ENCODE measurements around the gene PMFBP1. TPM values are rescaled to one million over a fixed set of nuclear protein-coding genes. Genes with fewer than 3 reads are reported as not detected.

Gene PMFBP1
- total and polyA plus RNA-seq, 10 donors = 0.52 to 17.2 (median 1.1) TPM

DNA sequence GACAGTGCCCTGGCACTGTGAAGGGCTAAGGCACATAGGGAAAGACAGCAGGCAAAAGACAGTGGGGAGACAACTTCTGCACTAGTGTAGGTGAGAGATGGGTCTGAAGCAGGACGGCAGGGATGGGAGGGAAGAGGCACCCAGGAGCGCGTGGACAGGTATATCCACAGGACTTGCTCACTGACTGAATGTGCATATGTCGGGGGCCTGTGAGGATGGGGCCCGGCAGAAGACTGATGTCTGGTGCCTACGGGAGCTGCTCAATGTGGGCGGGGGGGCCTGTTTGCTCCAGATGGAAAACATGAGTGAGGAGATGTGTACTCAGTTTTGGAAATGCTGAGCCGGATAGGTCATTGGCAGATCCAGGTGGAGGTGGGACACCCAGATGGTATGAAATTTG is 47.3 kb upstream of the PMFBP1 start:
- no peak for DNase-seq
- H3K9me3 ChIP-seq = peaks cover 0 to 16% (median 5%) of the 10 kb centered on the region in 8 donors
- no peaks in the 10 kb centered on the region for H3K4me1 ChIP-seq
- H3K4me3 ChIP-seq = no peak overlapping the region
- 90 to 98% (median 93%) methylated on average over 8 of the region's 8 CpGs for WGBS, 5 donors
- H3K36me3 ChIP-seq = no peaks in the 10 kb centered on the region
- H3K27me3 ChIP-seq (replicated peaks in 1 of 7) = no peaks in the 10 kb centered on the region
- no peak overlapping the region for H3K27ac ChIP-seq
- TF ChIP-seq, protein P1, sequence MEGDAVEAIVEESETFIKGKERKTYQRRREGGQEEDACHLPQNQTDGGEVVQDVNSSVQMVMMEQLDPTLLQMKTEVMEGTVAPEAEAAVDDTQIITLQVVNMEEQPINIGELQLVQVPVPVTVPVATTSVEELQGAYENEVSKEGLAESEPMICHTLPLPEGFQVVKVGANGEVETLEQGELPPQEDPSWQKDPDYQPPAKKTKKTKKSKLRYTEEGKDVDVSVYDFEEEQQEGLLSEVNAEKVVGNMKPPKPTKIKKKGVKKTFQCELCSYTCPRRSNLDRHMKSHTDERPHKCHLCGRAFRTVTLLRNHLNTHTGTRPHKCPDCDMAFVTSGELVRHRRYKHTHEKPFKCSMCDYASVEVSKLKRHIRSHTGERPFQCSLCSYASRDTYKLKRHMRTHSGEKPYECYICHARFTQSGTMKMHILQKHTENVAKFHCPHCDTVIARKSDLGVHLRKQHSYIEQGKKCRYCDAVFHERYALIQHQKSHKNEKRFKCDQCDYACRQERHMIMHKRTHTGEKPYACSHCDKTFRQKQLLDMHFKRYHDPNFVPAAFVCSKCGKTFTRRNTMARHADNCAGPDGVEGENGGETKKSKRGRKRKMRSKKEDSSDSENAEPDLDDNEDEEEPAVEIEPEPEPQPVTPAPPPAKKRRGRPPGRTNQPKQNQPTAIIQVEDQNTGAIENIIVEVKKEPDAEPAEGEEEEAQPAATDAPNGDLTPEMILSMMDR (IDR thresholded peaks at IDR 0.05 in 8 of 11, conservative IDR thresholded peaks at IDR 0.05 in 3 of 11) = no peak
- TF ChIP-seq POLR2AphosphoS5 (IDR thresholded peaks at IDR 0.05) (no peak), POLR2A (IDR thresholded peaks at IDR 0.05) (no peak)
- intact Hi-C loops (cut with DNase I; ENCODE audit: low total_unique reads) = no loop called here

DNA sequence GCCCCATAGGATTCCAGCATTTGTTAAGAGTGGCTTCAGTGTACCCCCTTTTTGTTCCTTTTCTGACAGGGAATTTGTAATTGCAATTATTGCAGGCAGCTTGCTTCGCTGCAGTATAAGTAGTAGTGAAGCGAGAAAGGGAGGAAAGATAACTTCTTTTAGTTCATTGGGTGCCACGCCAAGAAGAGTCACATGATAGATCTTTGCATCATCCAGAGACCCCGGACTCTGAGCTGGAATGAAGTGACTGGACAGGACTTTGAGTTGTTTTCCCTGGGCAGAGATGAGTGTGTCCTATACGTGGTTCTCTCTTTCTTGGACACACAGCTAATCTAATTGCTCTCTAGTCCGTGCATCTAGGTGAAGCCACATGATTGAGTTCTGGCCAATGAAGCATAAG is 44.8 kb upstream of the PMFBP1 start:
- TF ChIP-seq, protein P1 (IDR thresholded peaks at IDR 0.05 in 8 of 11, conservative IDR thresholded peaks at IDR 0.05 in 3 of 11) = no peak
- no peak for TF ChIP-seq POLR2AphosphoS5 (IDR thresholded peaks at IDR 0.05)
- TF ChIP-seq POLR2A (IDR thresholded peaks at IDR 0.05) = no peak
- intact Hi-C loops (cut with DNase I; ENCODE audit: low total_unique reads) = no loop called here
- WGBS, 5 donors = 79 to 92% (median 85%) methylated on average over 6 of the region's 6 CpGs
- Histone ChIP-seq H3K4me1 (no peaks in the 10 kb centered on the region), H3K4me3 (no peak overlapping the region), H3K27me3 (replicated peaks in 1 of 7) (no peaks in the 10 kb centered on the region), H3K9me3 (peaks cover 0 to 17% (median 5%) of the 10 kb centered on the region in 8 donors), H3K36me3 (no peaks in the 10 kb centered on the region), H3K27ac (no peak overlapping the region)
- DNase-seq = no peak

DNA sequence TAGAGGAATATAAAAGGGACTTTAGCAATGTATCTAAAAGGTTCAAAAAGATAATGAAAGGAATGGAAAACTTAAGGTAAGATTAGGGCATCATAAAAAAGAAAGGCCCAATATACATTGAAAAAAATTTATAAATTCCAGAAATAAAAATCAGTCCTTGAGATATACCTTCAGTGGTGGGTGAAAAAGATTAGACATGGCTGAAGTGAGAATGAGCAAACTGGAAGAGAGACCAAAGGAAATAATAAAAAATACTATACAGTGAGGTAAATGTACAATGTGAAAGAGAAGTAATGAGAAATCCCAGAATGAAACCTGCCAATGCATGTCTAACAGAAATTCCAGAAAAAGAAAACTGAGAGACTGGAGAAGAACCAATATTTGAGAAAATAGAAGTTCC is 42.9 kb upstream of the PMFBP1 start:
- no peak overlapping the region for H3K27ac ChIP-seq
- H3K4me1 ChIP-seq = no peaks in the 10 kb centered on the region
- no peaks in the 10 kb centered on the region for H3K27me3 ChIP-seq (replicated peaks in 1 of 7)
- intact Hi-C loops (cut with DNase I; ENCODE audit: low total_unique reads) = no loop called here
- H3K4me3 ChIP-seq = no peak overlapping the region
- no peaks in the 10 kb centered on the region for H3K36me3 ChIP-seq
- H3K9me3 ChIP-seq = peaks cover 0 to 17% (median 5%) of the 10 kb centered on the region in 8 donors
- no peak for DNase-seq
- TF ChIP-seq, protein P1 (IDR thresholded peaks at IDR 0.05 in 8 of 11, conservative IDR thresholded peaks at IDR 0.05 in 3 of 11) = no peak
- no peak for TF ChIP-seq POLR2A (IDR thresholded peaks at IDR 0.05)
- no peak for TF ChIP-seq POLR2AphosphoS5 (IDR thresholded peaks at IDR 0.05)

DNA sequence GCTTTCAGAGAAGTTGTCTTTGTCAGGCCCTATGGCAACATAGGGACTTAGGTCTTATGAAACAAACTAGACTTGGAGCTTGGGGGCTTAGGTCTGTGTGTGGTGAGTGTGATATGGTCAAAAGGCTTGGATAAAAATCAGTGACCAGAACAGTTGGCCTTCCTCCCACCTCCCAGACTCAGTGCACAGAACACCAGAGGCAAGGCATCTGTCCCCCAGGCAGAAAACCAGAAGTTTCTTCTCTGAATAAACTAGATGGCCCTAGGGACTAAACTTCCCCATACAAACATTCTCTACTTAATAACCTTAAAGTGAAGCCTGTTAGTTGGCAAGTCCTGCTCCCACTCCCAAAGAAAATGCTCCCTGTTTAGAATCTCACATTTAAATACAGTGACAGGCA is 39.2 kb upstream of the PMFBP1 start:
- Histone ChIP-seq H3K27ac (no peak overlapping the region), H3K27me3 (replicated peaks in 1 of 7) (no peaks in the 10 kb centered on the region)

More for the DNA sequence above, 39.2 kb upstream of the PMFBP1 start:
- H3K9me3 ChIP-seq = peaks cover 0 to 17% (median 5%) of the 10 kb centered on the region in 8 donors
- intact Hi-C loops (cut with DNase I; ENCODE audit: low total_unique reads) = no loop called here
- TF ChIP-seq POLR2A (IDR thresholded peaks at IDR 0.05) (no peak), POLR2AphosphoS5 (IDR thresholded peaks at IDR 0.05) (no peak)
- TF ChIP-seq, protein P1 (IDR thresholded peaks at IDR 0.05 in 8 of 11, conservative IDR thresholded peaks at IDR 0.05 in 3 of 11) = no peak
- no peaks in the 10 kb centered on the region for H3K4me1 ChIP-seq
- DNase-seq = no peak
- H3K4me3 ChIP-seq = no peak overlapping the region
- no peaks in the 10 kb centered on the region for H3K36me3 ChIP-seq

Data from spleen (tissue), 11 donors.